Glutamatergic neuron (in vitro differentiated cells): Measurements from ENCODE around the gene POLL. TPM values are rescaled to one million over a fixed set of nuclear protein-coding genes. Genes with fewer than 3 reads are reported as not detected.

Experiments
- DNase-seq: peaks from one replicate; pipeline ENCODE4 v3.0.0; 2022
- H3K27ac Mint-ChIP-seq: one replicate; pipeline ENCODE4 v1.8.0; 2020; ENCODE audit warnings: mild to moderate bottlenecking, mixed read lengths, inconsistent platforms; ENCODE audit not compliant: unreplicated experiment
- H3K27me3 Mint-ChIP-seq: one replicate; pipeline ENCODE4 v1.8.0; 2020; ENCODE audit warnings: mild to moderate bottlenecking, moderate library complexity, mixed read lengths, inconsistent platforms; ENCODE audit not compliant: unreplicated experiment
- H3K36me3 Mint-ChIP-seq: one replicate; pipeline ENCODE4 v1.8.0; 2020; ENCODE audit warnings: mild to moderate bottlenecking, mixed read lengths, inconsistent platforms; ENCODE audit not compliant: unreplicated experiment
- H3K4me1 Mint-ChIP-seq: one replicate; pipeline ENCODE4 v1.8.0; 2020; ENCODE audit warnings: mild to moderate bottlenecking, low read depth, mixed read lengths, inconsistent platforms; ENCODE audit not compliant: unreplicated experiment
- H3K4me3 Mint-ChIP-seq: one replicate; pipeline ENCODE4 v1.8.0; 2020; ENCODE audit warnings: mild to moderate bottlenecking, mixed read lengths, inconsistent platforms; ENCODE audit not compliant: unreplicated experiment
- H3K9me3 Mint-ChIP-seq: one replicate; pipeline ENCODE4 v1.8.0; 2020; ENCODE audit warnings: mild to moderate bottlenecking, moderate library complexity, mixed read lengths, inconsistent platforms; ENCODE audit not compliant: unreplicated experiment
- CTCF ChIP-seq: fragments of 200-600 bp; sonication (generic); IDR thresholded peaks from one replicate; pipeline ENCODE4 v1.5.0; 2021; ENCODE audit not compliant: partially characterized antibody, unreplicated experiment
- total RNA-seq: library from RNA; stranded (reverse); fragmentation: NEBNext Ultra II Directional; extraction: Animal tissue kit (Norgen Biotek cat#: 25700); gene quantifications from one replicate; pipeline ENCODE4 v1.2.1, GENCODE V29; 2021; ENCODE audit not compliant: unreplicated experiment

POLL gene
- total RNA-seq, 1 donor from 2014 or later: 33.4 TPM

- DNase-seq: no peak
- Mint-ChIP-seq H3K27ac (peak overlapping the region; percentile 2), H3K9me3 (peaks cover 2% of the 10 kb centered on the region), H3K27me3 (peaks cover 8% of the 10 kb centered on the region), H3K4me3 (no peak overlapping the region), H3K36me3 (no peaks in the 10 kb centered on the region), H3K4me1 (peaks cover 14% of the 10 kb centered on the region)
- no peak for TF ChIP-seq CTCF
These were observed 29.9 kb upstream of the POLL start for GRCh38 chr10:101617824-101618568.

GRCh38 chr10:101617102-101617823 lies 29.2 kb upstream of the POLL start:
- no peak overlapping the region for H3K4me3 Mint-ChIP-seq
- peaks cover 14% of the 10 kb centered on the region for H3K4me1 Mint-ChIP-seq
- peaks cover 2% of the 10 kb centered on the region for H3K9me3 Mint-ChIP-seq
- TF ChIP-seq CTCF: no peak
- peaks cover 8% of the 10 kb centered on the region for H3K27me3 Mint-ChIP-seq
- H3K36me3 Mint-ChIP-seq: no peaks in the 10 kb centered on the region
- H3K27ac Mint-ChIP-seq: peak overlapping the region; percentile 2
- no peak for DNase-seq

GRCh38 chr10:101616415-101617101 lies 28.5 kb upstream of the POLL start:
- H3K36me3 Mint-ChIP-seq: no peaks in the 10 kb centered on the region
- no peak for DNase-seq
- H3K27me3 Mint-ChIP-seq: peaks cover 8% of the 10 kb centered on the region
- H3K4me1 Mint-ChIP-seq: peaks cover 17% of the 10 kb centered on the region
- peaks cover 5% of the 10 kb centered on the region for H3K9me3 Mint-ChIP-seq
- H3K27ac Mint-ChIP-seq: peak overlapping the region; percentile 3
- no peak overlapping the region for H3K4me3 Mint-ChIP-seq
- TF ChIP-seq CTCF: no peak

- peaks cover 8% of the 10 kb centered on the region for H3K27me3 Mint-ChIP-seq
These were observed 27.6 kb upstream of the POLL start for GRCh38 chr10:101615525-101616116.

More at GRCh38 chr10:101615525-101616116, 27.6 kb upstream of the POLL start:
- Mint-ChIP-seq H3K4me3 (no peak overlapping the region), H3K9me3 (peaks cover 5% of the 10 kb centered on the region), H3K4me1 (peaks cover 18% of the 10 kb centered on the region), H3K36me3 (no peaks in the 10 kb centered on the region), H3K27ac (peak overlapping the region; percentile 72)
- no peak for DNase-seq
- no peak for TF ChIP-seq CTCF
